Stimulated activated CD8-positive, alpha-beta memory T cell treated with anti-CD3 and anti-CD28 coated beads, Interleukin-4, amount 100 ng/mL, for 24 hours (primary cell): ENCODE results near the gene NEURL4.
A peak's percentile ranks its signal among the peaks of the same experiment; 100 is the strongest.
"Not testable (repeated sequence)": the region's sequence is repeated elsewhere in the genome, so short reads cannot be mapped to it uniquely, and the experiment has no call there.

Experiments used
- DNase-seq: peaks from one replicate; pipeline ENCODE4 v3.0.0-alpha.2; 2020; ENCODE audit warnings: low read depth

NEURL4 gene

DNA sequence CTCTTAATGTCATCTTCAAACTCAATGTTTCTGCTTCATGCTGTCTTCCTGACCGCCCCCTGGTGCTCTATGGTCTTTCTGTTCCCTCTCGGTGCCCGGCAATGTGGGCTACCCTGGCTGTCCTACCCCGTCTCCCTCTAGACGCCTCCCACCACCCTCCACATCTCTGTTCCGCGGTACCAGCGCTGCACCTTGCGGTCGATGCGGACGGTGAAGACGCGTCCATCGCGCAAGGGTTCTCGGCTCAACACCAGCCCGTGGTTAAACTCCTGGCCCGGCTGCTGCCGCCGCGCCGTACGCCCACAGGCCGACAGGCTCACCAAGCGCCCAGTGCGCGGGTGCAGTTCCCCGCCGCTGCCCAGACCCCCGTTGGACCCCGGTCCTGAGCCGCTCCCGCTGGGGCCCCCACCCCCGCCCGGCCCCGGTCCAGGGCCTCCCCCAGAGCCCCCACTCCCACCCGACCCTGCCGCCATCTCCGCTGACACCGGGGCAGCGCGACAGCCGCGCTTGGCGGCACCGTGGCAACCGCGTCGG, at the start of gene NEURL4:
Gene NEURL4, minus strand, starts transcription at position 496 of the 534 bp plus-strand sequence. Its CDS starts 23 bp downstream, at position 473.
- DNase-seq = no peak

DNA sequence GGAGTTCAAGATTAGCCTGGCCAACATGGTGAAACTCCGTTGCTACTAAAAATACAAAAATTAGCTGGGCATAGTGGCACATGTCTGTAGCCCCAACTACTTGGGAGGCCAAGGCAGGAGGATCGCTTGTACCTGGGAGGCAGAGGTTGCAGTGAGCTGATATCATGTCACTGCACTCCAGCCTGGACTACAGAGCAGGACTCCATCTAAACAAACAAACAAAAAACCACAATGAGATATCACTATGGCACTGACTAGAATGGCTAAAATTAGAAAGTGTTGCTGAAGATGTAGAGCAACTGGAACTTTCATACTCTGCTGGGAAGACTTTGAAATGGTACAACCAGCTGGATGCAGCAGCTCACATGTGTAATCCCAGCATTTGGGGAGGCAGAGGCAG, 45.2 kb upstream of the NEURL4 start:
- no peak for DNase-seq

- DNase-seq = no peak
Measured at GRCh38 chr17:7370853-7371252, 41.7 kb upstream of the NEURL4 start.

GRCh38 chr17:7369825-7370224, 40.7 kb upstream of the NEURL4 start:
- no peak for DNase-seq

GRCh38 chr17:7368599-7368994, 39.5 kb upstream of the NEURL4 start:
- not testable (repeated sequence) for DNase-seq

DNA sequence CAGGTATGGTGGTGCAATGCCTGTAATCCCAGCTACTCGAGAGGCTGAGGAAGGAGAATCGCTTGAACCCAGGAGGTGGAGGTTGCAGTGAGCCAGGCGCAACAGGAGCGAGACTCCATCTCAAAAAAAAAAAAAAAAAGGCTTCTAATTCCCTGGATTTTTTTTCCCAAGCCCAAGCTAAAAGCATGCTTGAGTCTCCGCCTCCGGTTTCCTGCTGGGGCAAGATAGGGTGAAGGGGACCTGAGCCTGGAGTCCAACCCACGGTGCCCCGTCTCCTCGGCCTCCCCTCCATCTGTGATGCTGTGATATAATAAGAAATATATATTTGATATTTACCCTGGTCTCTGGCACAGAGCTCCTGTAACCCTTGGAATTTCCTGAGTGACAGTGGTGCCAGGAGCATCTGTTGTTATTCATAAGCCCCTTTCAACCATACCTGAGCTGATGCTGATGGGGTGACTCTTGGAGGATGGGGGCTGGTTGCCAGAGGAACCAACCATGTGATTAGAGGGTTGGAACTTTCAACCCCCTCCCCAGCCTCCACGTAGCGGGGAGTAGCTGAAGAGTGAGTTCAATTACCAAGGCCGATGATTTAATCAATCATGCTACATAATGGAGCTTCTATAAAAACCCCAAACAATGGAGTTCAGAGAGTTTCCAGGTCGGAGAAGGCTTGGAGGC, 38.9 kb upstream of the NEURL4 start:
- DNase-seq = no peak

DNA sequence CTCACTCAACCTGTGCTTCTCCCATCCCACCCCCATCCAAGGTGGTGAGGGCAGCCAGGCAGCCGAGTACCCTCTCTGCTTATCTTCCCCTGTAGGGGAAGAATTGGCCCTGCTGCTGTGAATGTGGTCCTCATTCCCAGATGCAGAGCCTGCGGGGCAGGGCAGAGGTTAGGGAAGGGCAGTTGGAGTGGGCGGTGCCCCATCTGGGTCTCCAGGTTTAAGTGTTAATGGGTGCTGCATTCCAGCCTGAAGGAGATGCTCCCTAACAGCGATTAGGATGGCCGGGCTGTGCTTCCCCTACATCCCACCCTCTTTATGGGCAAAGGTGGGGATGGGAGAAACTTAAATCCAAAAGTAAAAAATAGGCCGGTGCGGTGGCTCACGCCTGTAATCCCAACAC, 37.9 kb upstream of the NEURL4 start:
- DNase-seq = no peak

- not testable (repeated sequence) for DNase-seq
Measured at GRCh38 chr17:7365963-7366362, 36.8 kb upstream of the NEURL4 start.

GRCh38 chr17:7363311-7363710, 34.2 kb upstream of the NEURL4 start:
- DNase-seq = no peak

GRCh38 chr17:7361906-7362305, 32.8 kb upstream of the NEURL4 start:
- no peak for DNase-seq

GRCh38 chr17:7357381-7357780, 28.2 kb upstream of the NEURL4 start:
- no peak for DNase-seq

GRCh38 chr17:7356756-7357155, 27.6 kb upstream of the NEURL4 start:
- DNase-seq = no peak

DNA sequence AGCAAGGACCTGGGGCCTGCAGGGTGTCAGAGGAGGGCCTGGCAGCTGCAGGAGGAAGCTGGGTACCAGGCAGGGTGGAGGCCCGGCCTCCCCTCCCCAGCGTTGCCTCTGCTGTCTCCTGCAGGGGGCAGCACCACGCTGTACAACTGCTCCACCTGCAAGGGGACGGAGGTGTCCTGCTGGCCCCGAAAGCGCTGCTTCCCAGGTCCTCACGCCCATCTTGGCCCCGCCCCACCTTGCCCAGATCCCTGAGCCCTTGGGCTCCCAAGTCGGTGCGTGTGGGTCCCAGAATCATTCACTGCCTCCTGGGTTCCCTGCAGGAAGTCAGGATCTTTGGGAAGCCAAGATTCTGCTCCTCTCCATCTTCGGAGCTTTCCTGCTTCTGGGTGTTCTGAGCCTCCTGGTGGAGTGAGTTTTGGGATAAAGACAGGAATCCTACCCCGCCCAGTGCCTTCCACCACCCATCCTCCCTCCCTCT, 27.0 kb upstream of the NEURL4 start:
- peak; percentile 73 for DNase-seq

DNA sequence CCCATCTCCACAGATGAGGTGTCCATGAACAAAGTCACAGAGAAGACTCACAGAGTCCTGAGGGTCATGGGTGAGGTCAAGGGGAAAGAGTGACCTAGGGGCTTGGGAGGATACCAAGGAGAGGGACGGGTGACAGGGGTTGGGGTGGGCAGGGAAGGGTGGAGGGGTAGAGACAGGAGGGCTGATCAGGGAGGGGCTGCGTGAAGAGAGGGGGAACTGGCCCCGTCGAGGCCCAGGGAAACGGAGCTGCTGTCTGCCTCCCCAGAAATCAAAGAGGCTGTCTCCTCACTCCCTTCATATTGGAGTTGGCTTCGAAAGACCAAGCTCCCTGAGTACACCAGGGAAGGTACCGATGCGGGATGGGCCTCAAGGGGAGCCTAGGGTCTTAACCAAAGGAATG, 26.4 kb upstream of the NEURL4 start:
- no peak for DNase-seq

DNA sequence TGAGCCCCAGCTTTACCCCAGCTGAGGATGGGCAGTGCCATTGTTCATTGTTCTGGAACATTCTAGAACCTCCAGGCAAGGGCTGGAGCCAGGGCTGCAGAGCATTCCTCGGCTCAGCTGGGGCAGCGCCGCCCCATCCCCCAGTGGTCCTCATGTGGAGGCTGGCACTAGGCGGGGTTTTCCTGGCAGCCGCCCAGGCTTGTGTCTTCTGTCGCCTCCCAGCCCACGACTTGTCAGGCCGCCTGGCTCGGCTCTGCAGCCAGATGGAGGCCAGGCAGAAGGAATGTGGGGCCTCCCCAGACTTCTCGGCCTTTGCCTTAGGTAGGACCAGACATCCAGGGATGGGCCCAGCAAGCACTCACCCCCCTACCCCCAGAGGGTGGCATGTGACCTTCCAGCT, 25.9 kb upstream of the NEURL4 start, which contains the start of gene TMEM95:
Gene TMEM95, plus strand, starts transcription at position 104 of the 400 bp plus-strand sequence. Its CDS starts 49 bp downstream, at position 153.
- DNase-seq = no peak

DNA sequence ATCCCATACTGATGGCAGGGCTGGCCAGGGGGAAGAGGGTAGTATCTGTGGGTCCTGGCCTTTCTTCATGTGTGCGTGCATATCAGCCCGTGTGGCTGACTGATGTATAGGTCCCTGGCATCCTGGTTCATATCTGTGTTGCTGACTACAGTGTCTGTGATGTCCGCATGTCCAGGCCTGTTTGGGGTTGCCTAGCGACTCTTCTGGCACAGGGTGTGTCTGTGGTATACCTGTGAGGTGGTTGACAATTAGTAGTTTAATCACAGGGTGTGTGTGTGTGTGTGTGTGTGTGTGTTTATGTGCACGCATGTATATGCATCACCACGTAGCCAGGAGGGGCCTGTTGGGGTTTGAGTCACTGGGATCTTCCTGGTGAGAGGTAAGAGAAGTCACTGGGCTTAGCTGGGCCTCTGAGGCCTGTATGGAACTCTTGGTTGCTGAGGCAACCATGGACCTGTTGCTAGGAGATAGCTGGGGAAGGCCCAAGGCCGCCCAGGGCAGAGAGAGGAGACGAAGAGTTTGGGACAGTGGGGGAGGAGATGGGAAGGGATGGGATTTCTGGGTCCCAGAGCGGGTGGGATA, 25.2 kb upstream of the NEURL4 start:
- DNase-seq = no peak

- no peak for DNase-seq
Measured at GRCh38 chr17:7352910-7353635, 23.9 kb upstream of the NEURL4 start.

GRCh38 chr17:7352503-7352889, 23.4 kb upstream of the NEURL4 start:
- DNase-seq = no peak

- DNase-seq = peak; percentile 69
Measured at GRCh38 chr17:7351665-7352502, 22.7 kb upstream of the NEURL4 start, which contains the start of gene KCTD11. TSS of gene KCTD11 (plus strand) at chr17:7352162.

GRCh38 chr17:7348478-7349242, 19.5 kb upstream of the NEURL4 start:
- no peak for DNase-seq
